ENCODE measurements around the gene GORASP1. TPM values are rescaled to one million over a fixed set of nuclear protein-coding genes. Genes with fewer than 3 reads are reported as not detected.
A peak's percentile ranks its signal among the peaks of the same experiment; 100 is the strongest.

Gene GORASP1
- total RNA-seq, 2 donors from 2014 or later: 12.9 to 16.6 TPM

- no peak overlapping the region for H3K27ac Mint-ChIP-seq
- no peaks in the 10 kb centered on the region for H3K36me3 Mint-ChIP-seq
- ATAC-seq (no peak), DNase-seq (ENCODE audit: low spot score) (no peak)
- no peaks in the 10 kb centered on the region for H3K9me3 Mint-ChIP-seq
- H3K4me1 Mint-ChIP-seq (ENCODE audit: low read depth in 2 of 2): peaks cover 19 to 22% of the 10 kb centered on the region in 2 donors
- H3K27me3 Mint-ChIP-seq: peaks cover 11 to 12% of the 10 kb centered on the region in 2 donors
- no peak overlapping the region for H3K4me3 Mint-ChIP-seq
Observed at GRCh38 chr3:39125841-39126500, 18.5 kb upstream of the GORASP1 start.

DNA sequence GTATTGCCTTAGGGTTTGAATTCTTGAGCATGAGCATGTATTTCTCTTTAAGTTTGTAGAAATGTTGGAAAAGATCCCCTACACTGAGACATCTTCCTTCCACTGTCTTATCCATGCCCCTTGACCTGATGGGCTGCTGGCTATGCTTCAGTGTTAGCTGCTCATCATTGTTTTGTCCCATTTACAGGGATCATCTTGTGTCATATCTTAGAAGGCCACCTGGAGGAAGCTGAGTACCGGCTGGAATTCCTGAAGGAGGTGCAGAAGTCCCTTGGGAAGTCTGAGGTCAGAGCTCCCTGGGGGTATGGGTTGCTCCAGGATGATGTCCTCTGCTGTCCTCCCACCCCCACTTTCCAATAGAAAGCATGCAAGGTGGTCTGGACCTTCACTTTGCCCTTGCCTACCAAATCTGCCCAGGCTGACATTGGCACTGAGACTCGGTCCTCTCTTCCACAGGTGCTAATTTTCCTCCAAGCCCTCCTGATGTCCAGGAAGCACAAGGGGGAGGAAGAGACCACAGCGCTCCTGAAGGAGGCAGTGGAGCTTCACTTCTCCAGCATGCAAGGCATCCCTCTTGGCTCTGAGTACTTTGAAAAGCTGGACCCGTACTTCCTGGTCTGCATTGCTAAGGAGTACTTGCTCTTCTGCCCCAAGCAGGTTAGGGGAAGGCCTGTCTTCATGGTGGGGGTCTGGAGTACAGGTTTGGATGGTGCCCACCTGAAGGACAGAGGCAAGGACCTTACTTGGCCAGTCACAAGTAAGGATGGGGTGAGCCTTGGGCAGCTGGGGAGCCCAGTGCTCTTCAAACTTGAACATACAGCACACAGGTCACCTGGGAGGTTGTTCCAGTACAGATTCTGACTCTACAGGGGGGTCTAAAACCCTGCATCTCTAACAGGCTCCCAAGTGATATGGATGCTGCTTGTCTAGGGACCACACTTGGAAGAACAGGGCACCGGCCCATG, 17.7 kb upstream of the GORASP1 start:
- no peaks in the 10 kb centered on the region for H3K9me3 Mint-ChIP-seq
- H3K4me3 Mint-ChIP-seq: no peak overlapping the region
- H3K4me1 Mint-ChIP-seq (ENCODE audit: low read depth in 2 of 2): peaks cover 19 to 22% of the 10 kb centered on the region in 2 donors
- no peak overlapping the region for H3K27ac Mint-ChIP-seq
- DNase-seq (ENCODE audit: low spot score) (no peak), ATAC-seq (no peak)
- H3K36me3 Mint-ChIP-seq: no peaks in the 10 kb centered on the region
- H3K27me3 Mint-ChIP-seq: peaks cover 11 to 12% of the 10 kb centered on the region in 2 donors

DNA sequence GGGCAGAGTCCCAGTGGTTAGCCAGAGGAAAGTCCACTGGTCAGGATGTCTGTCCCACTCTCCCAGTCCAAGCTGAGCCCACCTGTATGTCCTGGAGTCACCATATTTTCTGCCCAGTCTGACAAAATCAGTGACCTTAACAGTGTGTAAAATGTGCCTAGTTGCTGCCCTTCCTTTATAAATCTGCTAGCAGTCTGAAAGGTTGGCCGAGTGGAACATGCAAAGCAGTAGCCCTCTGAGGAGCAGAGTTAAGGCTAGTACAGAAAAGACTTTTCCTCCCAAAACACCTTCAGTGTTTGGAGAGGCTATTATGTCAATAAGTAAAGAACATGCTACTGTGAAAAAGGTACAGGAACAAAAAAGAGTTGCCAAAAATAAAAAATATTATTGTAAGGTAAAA, 15.4 kb upstream of the GORASP1 start:
- Mint-ChIP-seq H3K27me3 (peaks cover 12 to 19% of the 10 kb centered on the region in 2 donors), H3K27ac (no peak overlapping the region), H3K4me3 (no peak overlapping the region), H3K4me1 (ENCODE audit: low read depth in 2 of 2) (peaks cover 13 to 16% of the 10 kb centered on the region in 2 donors), H3K9me3 (no peaks in the 10 kb centered on the region), H3K36me3 (no peaks in the 10 kb centered on the region)
- ATAC-seq: no peak
- DNase-seq (ENCODE audit: low spot score): no peak

- DNase-seq (ENCODE audit: low spot score) (no peak), ATAC-seq (no peak)
- H3K36me3 Mint-ChIP-seq: no peaks in the 10 kb centered on the region
- no peak overlapping the region for H3K4me3 Mint-ChIP-seq
- H3K4me1 Mint-ChIP-seq (ENCODE audit: low read depth in 2 of 2): peaks cover 2 to 4% of the 10 kb centered on the region in 2 donors
- no peaks in the 10 kb centered on the region for H3K9me3 Mint-ChIP-seq
- H3K27me3 Mint-ChIP-seq: peaks cover 12 to 19% of the 10 kb centered on the region in 2 donors
- H3K27ac Mint-ChIP-seq: peak overlapping the region in 1 of 2 donors; percentile 28
Observed at GRCh38 chr3:39121621-39122020, 14.2 kb upstream of the GORASP1 start.

DNA sequence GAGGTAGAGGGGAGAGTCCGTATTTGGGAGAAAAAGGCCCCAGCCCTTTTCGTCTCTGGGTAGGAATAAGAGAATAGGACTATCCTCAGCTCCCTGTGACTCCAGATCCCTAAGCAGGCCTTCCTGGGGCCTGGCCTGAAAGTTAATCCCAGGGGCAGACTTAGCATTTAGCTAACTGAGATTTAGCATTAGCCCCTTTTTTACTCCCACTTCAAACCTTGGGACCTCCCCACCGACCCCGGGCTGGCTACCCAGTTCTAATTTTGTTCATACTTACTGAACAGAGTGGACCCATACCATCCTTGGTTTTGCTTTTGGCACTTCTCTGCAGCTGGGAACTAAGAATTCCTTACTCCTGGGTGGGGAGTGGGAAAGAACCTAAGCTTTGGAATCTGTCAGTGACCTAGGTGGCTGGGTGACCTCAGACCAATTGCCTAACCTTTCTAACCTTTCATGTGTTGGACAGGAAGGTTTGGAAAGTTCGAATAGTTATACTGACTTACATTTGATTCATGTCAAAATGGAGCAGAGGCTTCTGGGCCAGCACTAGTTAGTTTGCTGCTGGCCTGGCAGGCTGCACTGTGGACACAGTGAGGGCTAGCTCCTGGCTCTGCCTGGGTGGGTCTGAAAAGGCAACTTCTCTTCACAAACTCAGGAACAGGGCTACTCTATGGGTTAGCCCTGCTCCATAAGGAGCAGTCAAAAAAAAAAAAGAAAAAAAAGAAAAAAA, 11.7 kb upstream of the GORASP1 start:
- H3K27me3 Mint-ChIP-seq: peaks cover 12 to 18% of the 10 kb centered on the region in 2 donors
- ATAC-seq (no peak), DNase-seq (ENCODE audit: low spot score) (no peak)
- no peak overlapping the region for H3K27ac Mint-ChIP-seq
- no peaks in the 10 kb centered on the region for H3K36me3 Mint-ChIP-seq
- no peaks in the 10 kb centered on the region for H3K4me1 Mint-ChIP-seq (ENCODE audit: low read depth in 2 of 2)
- no peak overlapping the region for H3K4me3 Mint-ChIP-seq
- H3K9me3 Mint-ChIP-seq: no peaks in the 10 kb centered on the region

DNA sequence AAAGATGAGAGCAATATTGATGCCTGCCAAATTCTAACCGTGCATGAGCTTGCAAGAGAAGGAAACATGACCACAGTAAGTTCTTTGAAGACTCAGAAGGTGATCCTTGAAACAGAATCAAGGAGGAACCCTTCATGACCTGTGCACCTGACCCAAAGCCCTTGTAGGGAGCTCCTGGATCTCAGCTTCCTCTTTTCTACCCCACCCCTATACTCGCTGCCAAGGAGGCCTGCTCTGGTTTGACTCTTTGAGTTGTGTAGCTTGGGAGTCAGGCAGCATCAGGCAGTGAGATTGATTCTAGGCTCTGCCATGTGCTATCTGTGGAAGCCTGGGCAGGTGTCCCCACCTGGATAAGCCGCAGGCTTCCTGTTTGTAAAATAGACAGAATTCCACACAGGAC, 10.7 kb upstream of the GORASP1 start:
- Mint-ChIP-seq H3K9me3 (no peaks in the 10 kb centered on the region), H3K4me3 (no peak overlapping the region), H3K27ac (no peak overlapping the region), H3K4me1 (ENCODE audit: low read depth in 2 of 2) (no peaks in the 10 kb centered on the region), H3K36me3 (no peaks in the 10 kb centered on the region), H3K27me3 (peaks cover 12 to 19% of the 10 kb centered on the region in 2 donors)
- ATAC-seq (no peak), DNase-seq (ENCODE audit: low spot score) (no peak)

GRCh38 chr3:39115870-39116269, 8.4 kb upstream of the GORASP1 start:
- Mint-ChIP-seq H3K36me3 (no peaks in the 10 kb centered on the region), H3K27ac (no peak overlapping the region), H3K4me1 (ENCODE audit: low read depth in 2 of 2) (no peaks in the 10 kb centered on the region), H3K4me3 (no peak overlapping the region), H3K27me3 (peaks cover 6 to 17% of the 10 kb centered on the region in 2 donors), H3K9me3 (no peaks in the 10 kb centered on the region)
- DNase-seq (ENCODE audit: low spot score) (peak; percentile 6), ATAC-seq (no peak)

GRCh38 chr3:39114456-39114855, 7.0 kb upstream of the GORASP1 start:
- Mint-ChIP-seq H3K36me3 (no peaks in the 10 kb centered on the region), H3K27ac (no peak overlapping the region), H3K4me3 (no peak overlapping the region), H3K4me1 (ENCODE audit: low read depth in 2 of 2) (peaks cover under 1% of the 10 kb centered on the region in 2 donors), H3K9me3 (no peaks in the 10 kb centered on the region), H3K27me3 (peaks cover 6 to 15% of the 10 kb centered on the region in 2 donors)
- DNase-seq (ENCODE audit: low spot score) (peak; percentile 1), ATAC-seq (no peak)

- Mint-ChIP-seq H3K36me3 (no peaks in the 10 kb centered on the region), H3K4me3 (no peak overlapping the region), H3K9me3 (no peaks in the 10 kb centered on the region), H3K27ac (no peak overlapping the region), H3K4me1 (ENCODE audit: low read depth in 2 of 2) (peaks cover 13% of the 10 kb centered on the region in 2 donors), H3K27me3 (peaks cover 6 to 15% of the 10 kb centered on the region in 2 donors)
- ATAC-seq (no peak), DNase-seq (ENCODE audit: low spot score) (peak; percentile 41)
Observed at GRCh38 chr3:39113291-39113690, 5.9 kb upstream of the GORASP1 start.

DNA sequence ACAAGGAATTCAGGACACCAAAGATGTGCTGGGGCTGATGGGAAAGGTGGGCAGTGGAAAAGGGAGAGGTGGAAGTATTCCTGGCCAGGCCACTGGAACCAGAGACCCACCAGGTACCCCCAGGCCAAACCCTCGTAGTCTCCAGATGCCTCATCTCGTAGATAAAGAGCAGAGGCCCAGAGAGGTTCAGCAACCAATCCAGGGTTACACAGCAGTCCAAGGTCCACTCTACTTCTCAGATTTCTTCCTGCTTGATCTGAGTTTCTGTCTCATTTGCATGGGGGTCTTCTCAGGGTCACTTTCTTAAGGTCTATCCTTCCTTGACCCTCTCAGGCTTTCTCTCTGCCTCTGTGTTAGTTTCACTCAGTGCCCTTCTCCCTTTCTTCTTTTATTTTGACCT, 5.1 kb upstream of the GORASP1 start:
- DNase-seq (ENCODE audit: low spot score): no peak
- no peaks in the 10 kb centered on the region for H3K36me3 Mint-ChIP-seq
- peaks cover 6 to 13% of the 10 kb centered on the region in 2 donors for H3K27me3 Mint-ChIP-seq
- no peak overlapping the region for H3K27ac Mint-ChIP-seq
- H3K4me3 Mint-ChIP-seq: no peak overlapping the region
- ATAC-seq: no peak
- H3K9me3 Mint-ChIP-seq: no peaks in the 10 kb centered on the region
- peaks cover 20% of the 10 kb centered on the region in 2 donors for H3K4me1 Mint-ChIP-seq (ENCODE audit: low read depth in 2 of 2)

DNA sequence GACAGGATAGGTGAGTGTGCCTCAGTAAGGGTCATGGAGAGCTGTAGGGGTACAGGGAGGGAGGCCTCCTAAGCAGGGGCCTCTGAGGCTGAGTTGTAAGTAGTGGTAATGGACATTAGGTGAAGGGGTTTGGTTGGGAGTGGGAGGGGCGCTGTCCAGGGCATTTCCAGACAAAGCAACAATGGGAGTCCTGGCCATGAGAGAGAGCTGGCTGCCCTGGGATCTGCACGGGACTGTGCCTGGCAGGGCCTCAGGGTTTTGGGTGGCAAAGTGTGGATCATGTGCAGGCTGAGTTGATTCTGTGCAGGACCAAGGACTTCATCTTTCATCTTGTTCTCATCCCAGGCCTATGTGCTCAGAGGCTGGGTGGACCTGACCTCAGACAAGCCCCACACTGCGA, 4.7 kb upstream of the GORASP1 start:
- DNase-seq (ENCODE audit: low spot score): peak; percentile 26
- Mint-ChIP-seq H3K27ac (no peak overlapping the region), H3K4me3 (no peak overlapping the region), H3K4me1 (ENCODE audit: low read depth in 2 of 2) (peaks cover 20 to 21% of the 10 kb centered on the region in 2 donors), H3K9me3 (no peaks in the 10 kb centered on the region), H3K36me3 (no peaks in the 10 kb centered on the region), H3K27me3 (peaks cover 6 to 13% of the 10 kb centered on the region in 2 donors)
- no peak for ATAC-seq

GRCh38 chr3:39110041-39110639, 2.7 kb upstream of the GORASP1 start:
- no peak overlapping the region for H3K4me3 Mint-ChIP-seq
- DNase-seq (ENCODE audit: low spot score) (peak; percentile 34), ATAC-seq (no peak)
- H3K36me3 Mint-ChIP-seq: no peaks in the 10 kb centered on the region
- peaks cover 34 to 38% of the 10 kb centered on the region in 2 donors for H3K4me1 Mint-ChIP-seq (ENCODE audit: low read depth in 2 of 2)
- H3K9me3 Mint-ChIP-seq: no peaks in the 10 kb centered on the region
- H3K27me3 Mint-ChIP-seq: peaks cover 17 to 25% of the 10 kb centered on the region in 2 donors
- H3K27ac Mint-ChIP-seq: no peak overlapping the region

DNA sequence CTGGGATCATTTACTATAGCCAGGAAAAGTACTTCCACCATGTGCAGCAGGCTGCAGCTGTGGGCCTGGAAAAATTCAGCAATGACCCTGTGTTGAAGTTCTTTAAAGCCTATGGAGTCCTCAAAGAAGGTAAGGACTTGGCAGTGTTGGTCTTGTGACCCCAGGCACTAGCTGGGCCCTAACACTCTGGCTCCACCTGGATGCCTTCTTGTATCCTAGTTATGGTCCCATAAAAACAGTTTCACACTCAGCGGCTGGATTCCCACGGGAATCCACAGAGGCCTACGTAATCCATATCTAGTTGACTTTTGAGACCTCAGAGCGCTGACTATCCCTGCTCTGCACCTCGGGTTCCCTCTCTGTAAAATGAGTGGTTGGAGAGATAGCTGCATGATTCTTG, 1.7 kb upstream of the GORASP1 start:
- DNase-seq (ENCODE audit: low spot score) (peak; percentile 23), ATAC-seq (no peak)
- no peaks in the 10 kb centered on the region for H3K36me3 Mint-ChIP-seq
- peak overlapping the region in 1 of 2 donors; percentile 15 for H3K27ac Mint-ChIP-seq
- H3K27me3 Mint-ChIP-seq: peaks cover 17 to 25% of the 10 kb centered on the region in 2 donors
- H3K9me3 Mint-ChIP-seq: no peaks in the 10 kb centered on the region
- H3K4me1 Mint-ChIP-seq (ENCODE audit: low read depth in 2 of 2): peaks cover 36 to 41% of the 10 kb centered on the region in 2 donors
- peak overlapping the region; percentile 94 for H3K4me3 Mint-ChIP-seq
